DND-41 (cell line): ENCODE data around the gene JMJD1C.

Source experiments
- ATAC-seq: fragments of 200-7000 bp; cut with Tn5 transposase; 3 replicates; pipeline ENCODE4 v1.9.1; 2021; ENCODE audit warnings: low read depth; ENCODE audit not compliant: insufficient read depth
- DNase-seq: peaks from one replicate; pipeline ENCODE4 v3.0.0-alpha.2; 2020
- H2AFZ ChIP-seq: 2 replicates; pipeline ENCODE4 v1.6.0; 2012; ENCODE audit warnings: low read depth, low read length
- H3K27ac ChIP-seq: 2 replicates; pipeline ENCODE4 v1.5.1; 2012; ENCODE audit warnings: low read length, inconsistent platforms
- H3K27me3 ChIP-seq: fragments of 200-600 bp; sonication (generic); 2 replicates; pipeline ENCODE4 v1.6.0; 2012; ENCODE audit warnings: low read length, mild to moderate bottlenecking, inconsistent platforms; ENCODE audit not compliant: insufficient read depth, poor library complexity
- H3K36me3 ChIP-seq: 2 replicates; pipeline ENCODE4 v1.5.1; 2012; ENCODE audit warnings: low read length, inconsistent platforms; ENCODE audit not compliant: insufficient read depth
- H3K4me1 ChIP-seq: 2 replicates; pipeline ENCODE4 v1.5.1; 2012; ENCODE audit warnings: mild to moderate bottlenecking, low read length; ENCODE audit not compliant: insufficient read depth
- H3K4me2 ChIP-seq: 2 replicates; pipeline ENCODE4 v1.6.0; 2012; ENCODE audit warnings: mild to moderate bottlenecking, moderate library complexity, low read length, inconsistent platforms; ENCODE audit not compliant: insufficient read depth
- H3K4me3 ChIP-seq, 2 experiments: fragments of 200-600 bp in 1 of 2; shearing (Covaris generic) in 1 of 2; 2 replicates each; pipeline ENCODE4 v1.5.1; 2012 to 2016; ENCODE audit warnings: inconsistent platforms in 2 of 2, low read length in 2 of 2, mild to moderate bottlenecking in 2 of 2, low read depth in 1 of 2, moderate library complexity in 1 of 2
- H3K79me2 ChIP-seq: 2 replicates; pipeline ENCODE4 v1.6.0; 2012; ENCODE audit warnings: low read length, inconsistent platforms; ENCODE audit not compliant: insufficient read depth
- H3K9ac ChIP-seq: 2 replicates; pipeline ENCODE4 v1.6.0; 2012; ENCODE audit warnings: low read depth, mild to moderate bottlenecking, inconsistent platforms, low read length, moderate library complexity
- H3K9me3 ChIP-seq: 2 replicates; pipeline ENCODE4 v1.5.1; 2012; ENCODE audit warnings: low read length, moderate library complexity, mild to moderate bottlenecking, inconsistent platforms; ENCODE audit not compliant: insufficient read depth, severe bottlenecking
- H4K20me1 ChIP-seq: 2 replicates; pipeline ENCODE4 v1.6.0; 2012; ENCODE audit warnings: low read length; ENCODE audit not compliant: insufficient read depth
- EZH2 ChIP-seq: IDR thresholded peaks from 3 replicates; pipeline ENCODE4 v1.6.1; 2012; ENCODE audit warnings: borderline replicate concordance, low read depth, mild to moderate bottlenecking, moderate library complexity, low read length, inconsistent platforms; ENCODE audit not compliant: severe bottlenecking
- TF ChIP-seq, protein P1 (sequence below): IDR thresholded peaks from 2 replicates; pipeline ENCODE4 v1.5.1; 2012; ENCODE audit warnings: borderline replicate concordance, low read length, moderate library complexity, mild to moderate bottlenecking; ENCODE audit not compliant: poor library complexity, severe bottlenecking; ENCODE audit errors: extremely low read depth

The JMJD1C gene

DNA sequence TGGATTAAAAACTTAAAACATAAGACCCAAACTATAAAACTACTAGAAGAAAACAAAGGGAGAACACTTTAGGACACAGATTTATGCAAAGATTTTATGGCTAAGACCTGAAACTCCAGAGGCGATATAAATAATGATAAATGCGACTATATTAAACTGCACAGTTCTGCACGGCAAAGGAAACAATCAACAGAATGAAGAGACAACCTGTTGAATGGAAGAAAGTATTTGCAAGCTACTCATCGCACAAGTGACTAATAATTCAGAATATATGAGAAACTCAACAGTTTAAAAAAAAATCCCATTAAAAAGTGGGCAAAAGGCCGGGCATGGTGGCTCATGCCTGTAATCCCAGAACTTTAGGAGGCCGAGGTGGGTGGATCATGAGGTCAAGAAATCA lies 73.6 kb downstream of the JMJD1C start:
- TF ChIP-seq, protein P1, sequence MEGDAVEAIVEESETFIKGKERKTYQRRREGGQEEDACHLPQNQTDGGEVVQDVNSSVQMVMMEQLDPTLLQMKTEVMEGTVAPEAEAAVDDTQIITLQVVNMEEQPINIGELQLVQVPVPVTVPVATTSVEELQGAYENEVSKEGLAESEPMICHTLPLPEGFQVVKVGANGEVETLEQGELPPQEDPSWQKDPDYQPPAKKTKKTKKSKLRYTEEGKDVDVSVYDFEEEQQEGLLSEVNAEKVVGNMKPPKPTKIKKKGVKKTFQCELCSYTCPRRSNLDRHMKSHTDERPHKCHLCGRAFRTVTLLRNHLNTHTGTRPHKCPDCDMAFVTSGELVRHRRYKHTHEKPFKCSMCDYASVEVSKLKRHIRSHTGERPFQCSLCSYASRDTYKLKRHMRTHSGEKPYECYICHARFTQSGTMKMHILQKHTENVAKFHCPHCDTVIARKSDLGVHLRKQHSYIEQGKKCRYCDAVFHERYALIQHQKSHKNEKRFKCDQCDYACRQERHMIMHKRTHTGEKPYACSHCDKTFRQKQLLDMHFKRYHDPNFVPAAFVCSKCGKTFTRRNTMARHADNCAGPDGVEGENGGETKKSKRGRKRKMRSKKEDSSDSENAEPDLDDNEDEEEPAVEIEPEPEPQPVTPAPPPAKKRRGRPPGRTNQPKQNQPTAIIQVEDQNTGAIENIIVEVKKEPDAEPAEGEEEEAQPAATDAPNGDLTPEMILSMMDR, result no peak
- TF ChIP-seq EZH2, result no peak
- H3K79me2 ChIP-seq, result peaks cover 85% of the 10 kb centered on the region
- H3K9me3 ChIP-seq, result no peaks in the 10 kb centered on the region
- DNase-seq (no peak), ATAC-seq (no peak)
- no peaks in the 10 kb centered on the region for H3K36me3 ChIP-seq
- H3K27me3 ChIP-seq, result no peaks in the 10 kb centered on the region
- H3K9ac ChIP-seq, result no peak overlapping the region
- H4K20me1 ChIP-seq, result peaks cover 30% of the 10 kb centered on the region; the same call in 1 of the 2 replicates
- no peak overlapping the region for H3K27ac ChIP-seq
- H2AFZ ChIP-seq, result no peak overlapping the region
- no peak overlapping the region for H3K4me2 ChIP-seq
- H3K4me3 ChIP-seq, result no peak overlapping the region
- H3K4me1 ChIP-seq, result peaks cover 27% of the 10 kb centered on the region

DNA sequence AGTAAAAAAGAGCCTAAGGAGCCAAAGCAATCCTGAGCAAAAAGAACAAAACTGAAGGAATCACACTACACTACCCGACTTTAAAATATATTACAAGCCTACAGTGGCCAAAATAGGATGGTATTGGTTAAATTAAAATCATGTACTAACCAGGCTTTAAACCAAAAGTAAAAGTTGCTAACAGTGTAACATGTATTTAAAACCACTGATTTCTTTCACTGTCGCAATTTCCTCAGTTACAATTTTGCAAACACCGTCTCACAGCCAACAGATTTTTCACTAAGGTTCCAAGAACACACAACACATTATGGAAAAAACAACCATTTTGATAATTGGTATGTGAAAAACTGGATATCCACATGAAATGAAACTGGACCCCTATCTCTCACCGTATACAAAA lies 74.0 kb downstream of the JMJD1C start:
- peaks cover 89% of the 10 kb centered on the region for H3K79me2 ChIP-seq
- ATAC-seq (no peak), DNase-seq (no peak)
- H4K20me1 ChIP-seq, result peaks cover 34% of the 10 kb centered on the region
- TF ChIP-seq, protein P1, result no peak
- no peak for TF ChIP-seq EZH2
- no peaks in the 10 kb centered on the region for H3K36me3 ChIP-seq
- no peak overlapping the region for H3K27ac ChIP-seq
- H3K4me3 ChIP-seq, result no peak overlapping the region
- H3K4me2 ChIP-seq, result no peak overlapping the region
- no peaks in the 10 kb centered on the region for H3K9me3 ChIP-seq
- H3K9ac ChIP-seq, result no peak overlapping the region
- H2AFZ ChIP-seq, result no peak overlapping the region
- no peaks in the 10 kb centered on the region for H3K27me3 ChIP-seq
- peaks cover 27% of the 10 kb centered on the region for H3K4me1 ChIP-seq

DNA sequence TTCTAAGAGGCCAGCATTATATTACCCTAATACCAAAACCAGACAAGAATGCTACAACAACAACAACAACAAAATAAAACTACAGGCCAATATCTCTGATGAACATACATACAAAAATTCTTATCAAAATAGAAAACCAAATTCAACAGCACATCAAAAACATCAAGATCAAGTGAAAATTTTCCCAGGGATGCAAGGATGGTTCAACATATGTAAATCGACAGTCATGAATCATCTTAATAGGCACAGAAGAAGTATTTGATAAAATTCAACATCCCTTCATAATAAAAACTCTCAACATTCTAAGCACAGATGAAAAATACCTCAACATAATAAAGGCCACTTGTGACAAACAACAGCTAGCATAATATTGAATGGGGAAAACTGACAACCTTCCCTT lies 75.3 kb downstream of the JMJD1C start:
- DNase-seq (no peak), ATAC-seq (no peak)
- TF ChIP-seq, protein P1, result no peak
- TF ChIP-seq EZH2, result no peak
- no peaks in the 10 kb centered on the region for H3K9me3 ChIP-seq
- H3K27ac ChIP-seq, result no peak overlapping the region
- H3K4me1 ChIP-seq, result peaks cover 30% of the 10 kb centered on the region
- no peak overlapping the region for H2AFZ ChIP-seq
- H4K20me1 ChIP-seq, result peaks cover 44% of the 10 kb centered on the region
- no peak overlapping the region for H3K4me3 ChIP-seq
- no peak overlapping the region for H3K4me2 ChIP-seq
- peaks cover 95% of the 10 kb centered on the region for H3K79me2 ChIP-seq
- no peak overlapping the region for H3K9ac ChIP-seq
- H3K36me3 ChIP-seq, result no peaks in the 10 kb centered on the region
- H3K27me3 ChIP-seq, result no peaks in the 10 kb centered on the region

DNA sequence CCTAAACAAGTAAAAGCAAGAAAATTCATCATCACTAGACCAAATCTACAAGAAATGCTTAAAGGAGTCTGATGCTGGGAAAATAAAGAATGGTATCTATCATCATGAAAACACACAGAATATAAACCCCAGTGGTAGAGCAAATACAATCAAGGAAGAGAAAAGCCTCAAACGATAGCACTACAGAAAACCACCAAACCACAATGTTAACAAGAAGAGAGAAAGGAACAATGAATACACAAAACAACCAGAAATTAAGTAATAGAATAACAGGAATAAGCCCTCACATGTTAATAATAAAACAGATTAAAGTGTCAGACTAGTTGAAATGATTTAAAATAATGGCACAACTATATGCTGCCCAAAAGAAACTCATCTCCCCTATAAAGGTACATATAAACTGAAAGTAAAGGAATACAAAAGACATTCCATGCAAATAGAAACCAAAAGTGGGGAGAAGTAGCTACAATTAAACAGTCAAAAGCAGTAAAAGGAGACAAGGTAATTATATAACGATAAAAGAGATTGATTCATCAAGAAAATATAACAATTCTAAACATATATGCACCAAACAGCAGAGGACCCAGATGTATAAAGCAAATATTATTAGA lies 77.3 kb downstream of the JMJD1C start:
- Histone ChIP-seq H3K4me3 (peak overlapping the region in 1 of 2 experiments; percentile 49; a peak in 3 of 4 replicates), H3K36me3 (no peaks in the 10 kb centered on the region), H3K79me2 (peaks cover 96% of the 10 kb centered on the region), H3K9ac (peak overlapping the region; percentile 7; the same call in 1 of the 2 replicates), H3K9me3 (no peaks in the 10 kb centered on the region), H3K4me2 (peak overlapping the region; percentile 68), H3K27me3 (no peaks in the 10 kb centered on the region), H2AFZ (no peak overlapping the region), H4K20me1 (peaks cover 57% of the 10 kb centered on the region), H3K27ac (peak overlapping the region; percentile 45), H3K4me1 (peaks cover 30% of the 10 kb centered on the region)
- no peak for TF ChIP-seq EZH2
- TF ChIP-seq, protein P1, result no peak
- no peak for DNase-seq
- peak; percentile 93 for ATAC-seq
